Measurements from ENCODE around the gene KCNJ11. TPM values are rescaled to one million over a fixed set of nuclear protein-coding genes. Genes with fewer than 3 reads are reported as not detected.
A peak's percentile ranks its signal among the peaks of the same experiment; 100 is the strongest.

The KCNJ11 gene
- total and polyA plus RNA-seq, 2 of the 13 experiments (the other 11 are each of a cell fraction or from before 2014, with no cell fraction given), result 0.38 to 1.6 TPM

- H3K27ac ChIP-seq (ENCODE audit: extremely low read length, insufficient read depth, low read length), result no peak overlapping the region
- H3K9ac ChIP-seq (ENCODE audit: insufficient read depth, low read depth, low read length), result no peak overlapping the region
- H2AFZ ChIP-seq (ENCODE audit: low read length), result no peak overlapping the region
- peaks cover 19 to 53% of the 10 kb centered on the region in 2 experiments for H3K36me3 ChIP-seq (replicated peaks in 1 of 2; ENCODE audit: control insufficient read depth in 1 of 2, insufficient read depth in 2 of 2, low read length in 2 of 2)
- H4K20me1 ChIP-seq (ENCODE audit: insufficient read depth, low read length), result no peaks in the 10 kb centered on the region
- H3K4me3 ChIP-seq (replicated peaks in 1 of 3; ENCODE audit: insufficient read depth in 1 of 3, low read depth in 2 of 3, low read length in 3 of 3), result no peak overlapping the region
- no peak for ATAC-seq
- H3K79me2 ChIP-seq (ENCODE audit: insufficient read depth, low read length), result no peaks in the 10 kb centered on the region
- H3K9me3 ChIP-seq (ENCODE audit: low read length), result no peaks in the 10 kb centered on the region
- no peak for TF ChIP-seq ZNF503 (CRISPR knock-in tag; IDR thresholded peaks at IDR 0.05)
- TF ChIP-seq RBM22 (optimal IDR thresholded peaks at IDR 0.05; ENCODE audit: low read length), result peak; percentile 35
- in situ Hi-C loops (cut with HindIII; ENCODE audit: extremely low pct_ligation_motif_present, low pct_unique_long_range_greater_than_20kb) (no loop called here), intact Hi-C loops (cut with micrococcal nuclease; ENCODE audit: unreplicated experiment) (no loop called here)
- no peak for FAIRE-seq
- no TSS peak for BruUV-seq (replicated peaks)
- ChIA-PET POLR2A (no interaction called here), CTCF (ENCODE audit: low intra/inter-chr PET ratio, low total read pairs) (no interaction called here)
- no peak for DNase-seq (ENCODE audit: low spot score)
- 95% methylated on average over 2 of the region's 2 CpGs for WGBS (ENCODE audit: low lambda C conversion rate)
- H3K4me2 ChIP-seq (ENCODE audit: low read depth, low read length), result no peak overlapping the region
- no peaks in the 10 kb centered on the region for H3K4me1 ChIP-seq (ENCODE audit: insufficient read depth, low read length)
- no peaks in the 10 kb centered on the region for H3K27me3 ChIP-seq (ENCODE audit: control insufficient read depth in 1 of 2, insufficient read depth in 2 of 2, low read length in 2 of 2)
Measured at GRCh38 chr11:17378655-17379054, 9.8 kb downstream of the KCNJ11 start.

GRCh38 chr11:17376493-17376892, 12.0 kb downstream of the KCNJ11 start:
- Histone ChIP-seq H3K4me1 (ENCODE audit: insufficient read depth, low read length) (no peaks in the 10 kb centered on the region), H2AFZ (ENCODE audit: low read length) (no peak overlapping the region), H3K27ac (ENCODE audit: extremely low read length, insufficient read depth, low read length) (no peak overlapping the region), H3K9me3 (ENCODE audit: low read length) (peaks cover 9% of the 10 kb centered on the region), H3K9ac (ENCODE audit: insufficient read depth, low read depth, low read length) (no peak overlapping the region), H4K20me1 (ENCODE audit: insufficient read depth, low read length) (no peaks in the 10 kb centered on the region), H3K36me3 (replicated peaks in 1 of 2; ENCODE audit: control insufficient read depth in 1 of 2, insufficient read depth in 2 of 2, low read length in 2 of 2) (peaks cover 35 to 74% of the 10 kb centered on the region in 2 experiments), H3K4me3 (replicated peaks in 1 of 3; ENCODE audit: insufficient read depth in 1 of 3, low read depth in 2 of 3, low read length in 3 of 3) (no peak overlapping the region), H3K27me3 (ENCODE audit: control insufficient read depth in 1 of 2, insufficient read depth in 2 of 2, low read length in 2 of 2) (no peaks in the 10 kb centered on the region), H3K79me2 (ENCODE audit: insufficient read depth, low read length) (no peaks in the 10 kb centered on the region), H3K4me2 (ENCODE audit: low read depth, low read length) (no peak overlapping the region)
- FAIRE-seq, result no peak
- ChIA-PET POLR2A (no interaction called here), CTCF (ENCODE audit: low intra/inter-chr PET ratio, low total read pairs) (no interaction called here)
- in situ Hi-C loops (cut with HindIII; ENCODE audit: extremely low pct_ligation_motif_present, low pct_unique_long_range_greater_than_20kb), result no loop called here
- WGBS (ENCODE audit: low lambda C conversion rate), result 98% methylated on average over 3 of the region's 3 CpGs
- no TSS peak for BruUV-seq (replicated peaks)
- intact Hi-C loops (cut with micrococcal nuclease; ENCODE audit: unreplicated experiment), result no loop called here
- ATAC-seq, result no peak
- DNase-seq (ENCODE audit: low spot score), result no peak
- TF ChIP-seq ZNF256 (CRISPR knock-in tag; conservative IDR thresholded peaks at IDR 0.05) (no peak), ZNF616 (CRISPR knock-in tag; IDR thresholded peaks at IDR 0.05; ENCODE audit: low read depth) (no peak), ZNF263 (CRISPR knock-in tag; IDR thresholded peaks at IDR 0.05) (no peak), TBL1XR1 (IDR thresholded peaks at IDR 0.05; ENCODE audit: borderline replicate concordance, low read length, partially characterized antibody) (no peak), KLF11 (CRISPR knock-in tag; IDR thresholded peaks at IDR 0.05) (no peak), PHF21A (CRISPR knock-in tag; IDR thresholded peaks at IDR 0.05) (no peak), SP1 (IDR thresholded peaks at IDR 0.05) (no peak), SP1 (CRISPR knock-in tag; IDR thresholded peaks at IDR 0.05) (no peak), ATM (IDR thresholded peaks at IDR 0.05; ENCODE audit: borderline replicate concordance) (no peak), RCOR2 (CRISPR knock-in tag; IDR thresholded peaks at IDR 0.05) (no peak), STAT6 (CRISPR knock-in tag; IDR thresholded peaks at IDR 0.05; ENCODE audit: borderline replicate concordance) (no peak), MXD3 (CRISPR knock-in tag; IDR thresholded peaks at IDR 0.05) (no peak), SIX4 (CRISPR knock-in tag; IDR thresholded peaks at IDR 0.05) (no peak), SRF (IDR thresholded peaks at IDR 0.05; ENCODE audit: low read depth, low read length) (no peak), KMT2B (CRISPR knock-in tag; IDR thresholded peaks at IDR 0.05) (no peak)
